HG03439 (cell line): ENCODE measurements around the gene DNM1.

Experiments used
- ATAC-seq: cut with Tn5 transposase; IDR thresholded peaks from one replicate; pipeline ENCODE4 v1.9.1; 2021; ENCODE audit warnings: mild to moderate bottlenecking, moderate library complexity; ENCODE audit not compliant: unreplicated experiment

DNM1 gene

GRCh38 chr9:128204858-128205257 lies 1.7 kb downstream of the DNM1 start:
- ATAC-seq = no peak

DNA sequence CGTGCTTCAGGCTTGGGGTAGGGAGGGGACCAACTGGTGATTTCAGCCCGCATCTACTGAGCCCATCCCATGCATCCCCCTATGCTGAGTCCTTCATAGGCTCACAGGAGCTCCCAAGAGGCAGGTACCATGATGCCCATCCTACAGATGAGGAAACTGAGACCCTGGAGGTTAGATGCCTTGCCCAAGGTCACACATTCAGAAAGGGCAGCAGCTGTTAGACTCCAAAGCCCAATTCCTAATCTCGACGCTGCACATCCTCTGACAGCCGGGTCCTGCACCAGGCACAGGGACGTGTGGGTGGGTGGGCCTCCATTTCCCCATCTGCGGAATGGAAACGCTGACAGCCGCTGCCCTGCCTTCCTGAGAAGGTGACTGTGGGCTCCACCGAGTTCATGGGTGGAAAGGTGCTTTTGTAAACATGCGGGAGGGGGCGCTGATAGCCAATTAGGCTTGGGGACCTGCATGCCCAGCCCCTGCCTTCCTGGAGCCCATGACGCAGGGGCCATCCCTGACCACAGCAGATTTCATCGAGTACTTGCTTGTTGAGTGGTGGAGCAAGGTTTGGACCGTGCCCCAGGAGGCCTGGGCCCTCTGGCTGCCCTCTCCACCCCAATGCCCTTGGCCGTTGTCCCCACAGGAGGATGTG lies 2.2 kb downstream of the DNM1 start:
- no peak for ATAC-seq

DNA sequence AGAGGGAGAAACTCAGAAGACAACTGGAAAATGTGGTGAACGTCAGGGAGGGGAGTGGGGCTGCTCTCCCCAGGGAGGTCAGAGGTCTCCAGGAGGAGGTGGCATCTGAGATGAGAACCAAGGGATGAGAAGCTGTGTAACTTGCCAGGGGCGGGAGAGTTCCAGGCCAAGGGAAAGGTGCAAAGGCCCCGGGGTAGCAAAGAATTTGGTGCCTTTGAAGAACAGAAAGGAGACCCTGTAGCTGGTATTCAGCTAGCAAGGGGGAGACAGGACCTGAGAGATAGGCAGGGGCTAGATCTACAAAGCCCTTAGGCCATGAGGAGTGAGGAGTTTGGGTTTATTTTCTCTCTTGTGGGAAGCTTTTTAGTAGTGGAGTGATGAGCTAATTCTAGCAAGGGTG lies 3.3 kb downstream of the DNM1 start:
- no peak for ATAC-seq

- ATAC-seq = no peak
These were observed 4.0 kb downstream of the DNM1 start for GRCh38 chr9:128206916-128207910.

DNA sequence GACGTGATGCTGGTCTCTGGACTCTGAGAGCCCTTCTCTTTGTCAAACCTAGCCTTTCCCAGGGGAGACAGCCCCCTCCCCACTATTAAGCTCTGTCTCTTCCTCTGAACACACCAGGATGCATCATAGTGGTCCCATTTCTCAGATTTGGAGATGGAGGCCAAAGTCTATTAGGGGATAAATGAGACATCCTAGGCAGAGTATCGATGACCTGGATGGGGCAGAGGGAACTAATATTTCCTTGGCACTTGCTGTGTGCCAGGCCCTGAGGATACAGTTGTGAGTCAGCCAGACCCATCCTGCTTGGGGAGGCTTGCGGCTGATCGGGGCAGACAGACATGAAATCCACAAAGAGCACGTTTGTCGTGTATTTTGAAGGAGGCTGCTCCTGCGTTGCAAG lies 5.2 kb downstream of the DNM1 start:
- ATAC-seq = no peak

DNA sequence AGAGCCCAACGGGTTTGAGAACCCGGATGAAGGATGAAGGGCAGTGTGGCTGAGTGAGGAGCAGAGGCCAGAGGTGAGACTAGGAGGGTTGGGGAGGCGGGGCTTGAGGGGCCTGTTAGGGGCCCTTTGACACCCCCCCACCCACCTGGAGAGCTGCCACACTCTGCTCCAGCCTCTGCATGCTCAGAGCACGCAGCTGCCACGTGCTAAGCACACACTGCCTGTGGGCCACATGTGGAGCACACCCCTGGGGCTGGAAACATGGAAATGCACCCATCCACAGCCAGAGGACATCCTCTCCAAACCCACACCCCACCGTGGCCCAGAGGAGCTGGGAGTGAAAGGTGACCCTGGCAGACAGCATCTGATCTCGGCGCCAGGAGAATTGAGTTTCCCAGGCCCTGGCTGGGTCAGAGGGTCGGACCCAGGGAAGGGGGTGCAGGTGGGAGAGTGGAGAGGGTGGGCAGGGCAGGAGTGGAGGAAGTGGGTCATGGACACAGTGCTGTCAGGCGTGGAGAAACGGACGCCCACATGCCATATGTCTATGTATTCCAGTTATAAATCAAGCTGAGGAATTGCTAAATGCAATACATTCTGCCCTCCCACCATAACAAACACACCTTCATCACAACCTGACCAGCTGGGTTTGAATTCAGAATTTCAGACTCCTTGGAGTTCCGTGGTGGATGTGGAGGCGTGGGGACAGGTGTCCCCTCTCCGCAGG lies 5.9 kb downstream of the DNM1 start:
- ATAC-seq = no peak

GRCh38 chr9:128211186-128211980 lies 8.2 kb downstream of the DNM1 start:
- ATAC-seq = no peak

GRCh38 chr9:128211981-128212281 lies 8.8 kb downstream of the DNM1 start:
- ATAC-seq = no peak

DNA sequence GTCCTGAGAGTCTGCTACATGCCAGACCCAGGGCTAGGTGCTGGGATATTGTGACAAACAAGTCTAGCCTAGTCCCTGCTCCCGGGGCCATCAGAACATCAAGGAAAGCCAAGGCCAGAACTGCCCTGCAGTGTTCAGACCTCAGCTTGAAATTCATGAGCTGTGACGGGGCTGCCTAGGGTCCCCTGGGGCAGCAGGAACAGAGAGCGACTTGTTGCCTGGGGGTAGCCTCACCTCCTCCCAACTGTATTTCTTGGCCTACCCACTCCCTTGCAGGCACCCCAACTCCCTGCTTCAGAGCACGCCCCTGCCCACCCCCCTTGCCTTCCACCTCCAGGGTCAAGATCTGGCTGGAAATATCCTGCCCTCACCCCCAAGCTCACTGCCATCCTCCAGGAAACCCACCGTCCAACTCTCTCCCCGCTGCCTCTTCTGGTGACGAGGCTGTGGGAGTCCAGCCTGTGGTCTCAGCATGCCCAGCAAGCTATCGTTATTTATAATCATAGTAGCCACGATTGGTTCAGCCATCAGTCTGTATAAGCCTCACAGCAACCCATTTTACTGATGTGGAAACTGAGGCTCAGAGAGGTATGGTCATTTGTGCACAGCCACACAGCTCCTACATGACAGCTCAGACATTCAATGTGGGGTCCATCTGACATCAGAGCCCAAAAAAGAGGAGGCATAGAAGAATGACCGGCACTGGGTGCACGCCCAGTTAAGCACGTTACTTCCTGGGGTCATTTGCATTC lies 10.7 kb downstream of the DNM1 start:
- ATAC-seq = no peak

- ATAC-seq = no peak
These were observed 11.7 kb downstream of the DNM1 start for GRCh38 chr9:128214571-128215490.

DNA sequence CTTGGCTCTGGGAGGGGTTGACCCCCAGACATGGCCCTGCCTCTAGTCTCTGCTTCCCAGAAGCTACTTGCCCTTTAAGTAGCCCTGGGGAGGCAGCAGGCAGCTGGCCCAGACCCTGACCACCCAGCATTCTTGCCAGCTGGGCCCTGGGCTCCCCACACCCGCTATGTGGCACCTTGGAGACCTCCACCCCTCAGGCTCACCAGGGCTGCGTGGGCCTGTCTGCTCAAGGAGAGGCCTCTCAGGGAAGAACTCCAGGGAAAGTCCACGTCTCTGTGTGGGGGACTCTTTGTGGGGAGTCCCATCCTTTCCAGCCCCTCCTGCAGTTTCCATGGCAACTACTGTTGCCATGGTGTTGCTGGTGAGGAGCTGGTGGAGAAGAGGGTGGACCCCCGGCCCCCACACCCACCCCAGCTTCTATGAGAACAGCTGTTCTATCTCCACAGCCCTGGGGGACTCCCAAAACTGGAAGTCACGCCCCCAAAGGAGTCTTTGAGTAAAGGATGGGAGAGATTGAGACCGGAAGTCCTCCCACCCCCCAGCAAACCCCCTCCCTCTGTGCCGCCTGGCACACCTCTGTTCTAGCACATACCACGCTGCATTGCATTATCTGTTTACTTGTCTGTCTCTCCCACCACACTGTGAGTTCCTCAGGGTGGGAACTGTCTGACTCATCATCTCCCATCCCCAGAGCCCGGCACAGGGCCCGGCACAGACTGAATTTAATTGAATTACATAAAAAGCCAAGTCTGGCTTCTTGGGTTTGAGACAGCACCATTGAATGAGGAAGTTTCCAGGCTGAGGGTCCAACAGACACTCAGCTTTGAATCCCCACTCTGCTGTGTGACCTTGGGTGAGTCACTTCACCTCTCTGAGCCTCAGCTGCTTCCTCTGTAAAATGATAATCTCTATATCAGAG lies 12.6 kb downstream of the DNM1 start:
- no peak for ATAC-seq

DNA sequence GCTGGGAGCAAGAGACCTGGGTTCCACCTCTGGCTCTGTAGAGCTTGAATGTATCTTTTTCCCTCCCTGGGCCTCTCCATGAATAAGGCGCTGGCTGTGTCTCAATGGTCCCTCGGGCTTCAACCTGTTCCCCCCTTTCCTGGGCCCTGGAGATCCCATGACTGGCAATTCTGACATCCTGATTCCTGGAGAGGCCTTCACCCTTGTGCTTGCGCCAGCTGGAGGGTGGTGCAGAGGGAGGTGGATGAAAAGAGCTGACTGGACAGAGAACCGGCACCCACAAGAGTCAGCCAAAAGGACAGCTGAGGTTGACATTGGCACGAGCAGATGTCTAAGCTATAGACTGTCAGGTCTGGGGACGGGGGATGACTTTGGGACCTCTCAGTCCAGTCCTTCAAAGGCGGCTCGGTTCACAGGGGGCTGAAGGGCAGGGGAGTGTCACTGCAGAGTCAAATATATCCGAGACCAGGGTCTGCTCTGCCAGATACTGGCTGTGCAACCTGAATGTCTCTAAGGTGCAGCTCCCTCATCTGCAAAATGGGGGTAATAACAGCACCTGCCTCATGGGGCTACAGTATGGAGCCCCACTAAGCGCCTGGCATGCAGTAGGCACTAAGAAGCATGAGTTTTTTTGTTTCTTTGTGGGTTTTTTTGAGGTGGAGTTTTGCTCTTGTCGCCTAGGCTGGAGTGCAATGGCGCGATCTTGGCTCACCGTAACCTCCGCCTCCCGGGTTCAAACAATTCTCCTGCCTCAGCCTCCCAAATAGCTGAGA lies 13.8 kb downstream of the DNM1 start:
- ATAC-seq = no peak

GRCh38 chr9:128218172-128218517 lies 15.0 kb downstream of the DNM1 start:
- ATAC-seq = no peak

GRCh38 chr9:128218518-128219389 lies 15.6 kb downstream of the DNM1 start:
- ATAC-seq = peak; percentile 72

DNA sequence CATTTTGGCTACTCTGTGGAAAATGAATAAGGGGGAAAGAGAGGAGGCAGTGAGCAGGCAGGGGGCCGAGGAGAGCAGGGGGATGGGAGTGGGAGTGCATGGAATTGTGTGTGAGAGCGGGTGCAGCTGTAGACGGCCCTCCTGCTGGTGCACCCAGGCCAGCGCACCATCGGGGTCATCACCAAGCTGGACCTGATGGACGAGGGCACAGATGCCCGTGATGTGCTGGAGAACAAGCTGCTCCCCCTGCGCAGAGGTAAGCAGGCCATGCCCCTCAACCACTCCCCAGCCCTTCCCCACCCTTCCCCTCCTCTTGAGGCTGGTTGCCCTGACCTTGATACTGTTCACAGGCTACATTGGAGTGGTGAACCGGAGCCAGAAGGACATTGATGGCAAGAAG lies 16.7 kb downstream of the DNM1 start:
- ATAC-seq = no peak

GRCh38 chr9:128222026-128222425 lies 18.8 kb downstream of the DNM1 start:
- no peak for ATAC-seq
